Endothelial cell of umbilical vein (primary cell): ENCODE data around the gene SERTAD1. TPM values are rescaled to one million over a fixed set of nuclear protein-coding genes. Genes with fewer than 3 reads are reported as not detected.

Experiments
- BruUV-seq: library from RNA; stranded (reverse); fragments of 400-500 nt; replicated peaks from 2 replicates; lab custom pipeline; 2021; lab: Mats Ljungman, UMichigan
- CTCF ChIA-PET: fragments of 300-600, 350-600 bp; sonication (Branson Sonifier 250); formaldehyde crosslinking; loops from one replicate; lab custom pipeline; 2021; ENCODE audit warnings: antibody characterized with exemption, inconsistent platforms; lab: Charles Lee
- POLR2A ChIA-PET: fragments of 300-600, 350-600 bp; sonication (Branson Sonifier 250); formaldehyde crosslinking; loops from one replicate; lab custom pipeline; 2021; ENCODE audit warnings: antibody characterized with exemption, inconsistent platforms; lab: Charles Lee
- DNase-seq: peaks from one replicate; pipeline ENCODE4 v3.0.0-alpha.2; 2011; ENCODE audit warnings: low read depth, low spot score
- FAIRE-seq: peaks from 2 replicates; lab custom pipeline; 2011; peaks lifted over from hg19 to GRCh38; lab: Jason Lieb, UNC
- H2AFZ ChIP-seq: 2 replicates; pipeline ENCODE4 v1.6.0; 2012; ENCODE audit warnings: low read depth, low read length, control low read depth, inconsistent platforms
- H3K27ac ChIP-seq: 2 replicates; pipeline ENCODE4 v1.5.1; 2011; ENCODE audit warnings: low read depth, mild to moderate bottlenecking, control low read depth, low read length, moderate library complexity; ENCODE audit not compliant: insufficient read depth
- H3K27me3 ChIP-seq, 2 experiments: 2 replicates each; pipeline versions ENCODE4 v1.6.0 to v1.6.1; 2011; ENCODE audit warnings: low read length in 2 of 2, mixed read lengths in 1 of 2; ENCODE audit not compliant: control insufficient read depth in 2 of 2, insufficient read depth in 2 of 2
- H3K36me3 ChIP-seq, 2 experiments: 2 replicates in 1 of 2; 3 replicates in 1 of 2; pipeline ENCODE4 v1.5.1; 2011; ENCODE audit warnings: low read length in 2 of 2, mild to moderate bottlenecking in 1 of 2, moderate library complexity in 1 of 2; ENCODE audit not compliant: control insufficient read depth in 2 of 2, insufficient read depth in 2 of 2; ENCODE audit errors: extremely low read depth in 1 of 2
- H3K4me1 ChIP-seq: 3 replicates; pipeline ENCODE4 v1.5.1; 2011; ENCODE audit warnings: mild to moderate bottlenecking, low read length; ENCODE audit not compliant: control insufficient read depth, insufficient read depth; ENCODE audit errors: extremely low read depth
- H3K4me2 ChIP-seq: 2 replicates; pipeline ENCODE4 v1.6.1; 2011; ENCODE audit warnings: low read length, control low read depth, mixed read lengths; ENCODE audit not compliant: insufficient read depth
- H3K4me3 ChIP-seq, 3 experiments: fragments of 200-600 bp in 1 of 3; sonication (generic), shearing (Covaris generic) in 1 of 3; replicated peaks in 1 of 3; 2 replicates each; pipeline ENCODE4 v1.5.1; 2011 to 2016; ENCODE audit warnings: control low read depth in 3 of 3, low read length in 3 of 3, mild to moderate bottlenecking in 2 of 3, inconsistent platforms in 1 of 3, low read depth in 1 of 3, moderate library complexity in 1 of 3; ENCODE audit not compliant: insufficient read depth in 1 of 3
- H3K79me2 ChIP-seq: 2 replicates; pipeline ENCODE4 v1.6.0; 2012; ENCODE audit warnings: low read length, inconsistent platforms; ENCODE audit not compliant: control insufficient read depth, insufficient read depth
- H3K9ac ChIP-seq: replicated peaks from 2 replicates; pipeline ENCODE3; 2011; ENCODE audit warnings: low read length, control low read depth; ENCODE audit not compliant: insufficient read depth; ENCODE audit errors: extremely low read depth
- H3K9me1 ChIP-seq: replicated peaks from 3 replicates; pipeline ENCODE4 v1.6.0; 2011; ENCODE audit warnings: mild to moderate bottlenecking, low read length; ENCODE audit not compliant: control insufficient read depth, insufficient read depth; ENCODE audit errors: extremely low read depth
- H3K9me3 ChIP-seq: replicated peaks from 2 replicates; pipeline ENCODE4 v1.5.1; 2012; ENCODE audit warnings: low read length, inconsistent platforms; ENCODE audit not compliant: control insufficient read depth, insufficient read depth
- H4K20me1 ChIP-seq: replicated peaks from 2 replicates; pipeline ENCODE3; 2011; ENCODE audit warnings: mild to moderate bottlenecking, low read length; ENCODE audit not compliant: control insufficient read depth, insufficient read depth; ENCODE audit errors: extremely low read depth
- CTCF ChIP-seq, 2 donors: IDR thresholded peaks; 1 replicate in 1 of 2; 2 replicates in 1 of 2; pipeline ENCODE4 v1.5.1; 2011; ENCODE audit warnings: low read length in 2 of 2, mild to moderate bottlenecking in 2 of 2, moderate library complexity in 2 of 2, control low read depth in 1 of 2, inconsistent platforms in 1 of 2, low read depth in 1 of 2; ENCODE audit not compliant: insufficient read depth in 1 of 2; ENCODE audit errors: extremely low read depth in 1 of 2
- EZH2 ChIP-seq: IDR thresholded peaks from 2 replicates; pipeline ENCODE4 v1.6.1; 2012; ENCODE audit warnings: borderline replicate concordance, low read depth, mild to moderate bottlenecking, moderate library complexity, low read length, inconsistent platforms; ENCODE audit not compliant: severe bottlenecking
- FOS ChIP-seq: IDR thresholded peaks from 2 replicates; pipeline ENCODE4 v1.6.1; 2011; ENCODE audit warnings: mild to moderate bottlenecking, low read length, moderate library complexity, borderline replicate concordance; ENCODE audit not compliant: insufficient read depth
- GATA2 ChIP-seq: IDR thresholded peaks from 2 replicates; pipeline ENCODE4 v1.7.0; 2011; ENCODE audit warnings: low read depth, mild to moderate bottlenecking, moderate library complexity, mixed read lengths, low read length; ENCODE audit not compliant: insufficient read length, insufficient read depth
- JUN ChIP-seq: IDR thresholded peaks from 2 replicates; pipeline ENCODE4 v1.6.1; 2011; ENCODE audit warnings: borderline replicate concordance, low read depth; ENCODE audit not compliant: insufficient read length, insufficient read depth
- MAX ChIP-seq: IDR thresholded peaks from 2 replicates; pipeline ENCODE4 v1.6.1; 2011; ENCODE audit not compliant: insufficient read depth, insufficient read length
- MYC ChIP-seq: IDR thresholded peaks from one replicate; pipeline ENCODE4 v1.6.1; 2011; ENCODE audit warnings: mild to moderate bottlenecking, low read depth, low read length
- POLR2A ChIP-seq: IDR thresholded peaks from 2 replicates; pipeline ENCODE4 v1.6.1; 2012; ENCODE audit warnings: low read depth, mild to moderate bottlenecking, control low read depth, low read length
- POLR2AphosphoS5 ChIP-seq: IDR thresholded peaks from 2 replicates; pipeline ENCODE4 v1.6.1; 2012; ENCODE audit warnings: low read depth, mild to moderate bottlenecking, control low read depth, low read length, moderate library complexity; ENCODE audit not compliant: insufficient read depth
- dilution Hi-C: fragments of 300-500 bp; cut with MboI; formaldehyde crosslinking; loops from one replicate; pipeline ENCODE4 v1.15.0; 2019; ENCODE audit warnings: low sequenced_read_pairs; ENCODE audit not compliant: extremely low pct_ligation_motif_present
- intact Hi-C: fragments of 100-400 bp; cut with micrococcal nuclease; formaldehyde crosslinking; loops from one replicate; pipeline ENCODE4 v1.10.0; 2022
- polyA plus RNA-seq, 4 experiments: library from polyadenylated mRNA; depleted of rRNA in 3 of 4; stranded (reverse) in 3 of 4; unstranded in 1 of 4; fragments of >200 nt; gene quantifications; 2 replicates each; pipeline versions ENCODE4 v1.2.1 to v1.2.3, GENCODE V29; 2011 to 2012; ENCODE audit warnings: missing spikeins in 1 of 4
- total RNA-seq: library from RNA; stranded (reverse); gene quantifications from 2 replicates; pipeline ENCODE4 v1.2.3, GENCODE V29; 2021

Gene SERTAD1
- total and polyA plus RNA-seq, 2 donors (not counting 3 experiments of a cell fraction or from before 2014, with no cell fraction given) = 8.8 to 15.3 TPM

- intact Hi-C loops (no loop called here), dilution Hi-C loops (no loop called here)
- Histone ChIP-seq H3K4me3 (no peak overlapping the region), H3K9me1 (no peaks in the 10 kb centered on the region), H3K9me3 (no peaks in the 10 kb centered on the region), H3K27me3 (no peaks in the 10 kb centered on the region), H3K36me3 (no peaks in the 10 kb centered on the region), H3K4me1 (no peaks in the 10 kb centered on the region), H3K9ac (no peak overlapping the region), H3K27ac (no peak overlapping the region), H2AFZ (no peak overlapping the region), H4K20me1 (no peaks in the 10 kb centered on the region), H3K79me2 (no peaks in the 10 kb centered on the region), H3K4me2 (no peak overlapping the region)
- BruUV-seq = no TSS peak
- ChIA-PET CTCF (no interaction called here), POLR2A (no interaction called here)
- FAIRE-seq = no peak
- TF ChIP-seq EZH2 (no peak), MAX (no peak), GATA2 (no peak), JUN (no peak), MYC (no peak), POLR2AphosphoS5 (no peak), POLR2A (no peak), FOS (no peak), CTCF (IDR thresholded peaks at IDR 0.05; ENCODE audit: extremely low read depth in 1 of 2, insufficient read depth in 1 of 2, low read depth in 1 of 2, low read length in 2 of 2) (no peak)
- no peak for DNase-seq
Measured at GRCh38 chr19:40457953-40458596, 32.3 kb upstream of the SERTAD1 start.
